HEK293T (cell line): Measurements from ENCODE around the gene DARS2.
A peak's percentile ranks its signal among the peaks of the same experiment; 100 is the strongest.

Source experiments
- BHLHE40 ChIP-seq: fragments of 450-650 bp; IDR thresholded peaks from 2 replicates; pipeline ENCODE4 v1.6.1; 2016; ENCODE audit warnings: mild to moderate bottlenecking, moderate library complexity, borderline replicate concordance
- ELF4 ChIP-seq: fragments of 450-650 bp; IDR thresholded peaks from 2 replicates; pipeline ENCODE4 v1.6.1; 2017; ENCODE audit warnings: antibody characterized with exemption
- FOXA1 ChIP-seq: fragments of 450-650 bp; IDR thresholded peaks from 2 replicates; pipeline ENCODE4 v1.6.1; 2016; ENCODE audit warnings: mild to moderate bottlenecking
- FOXM1 ChIP-seq: fragments of 450-650 bp; IDR thresholded peaks from 2 replicates; pipeline ENCODE4 v1.6.1; 2017; ENCODE audit warnings: mild to moderate bottlenecking, borderline replicate concordance
- HDGF ChIP-seq: fragments of 450-650 bp; IDR thresholded peaks from 2 replicates; pipeline ENCODE4 v1.6.1; 2017; ENCODE audit warnings: antibody characterized with exemption, borderline replicate concordance
- L3MBTL2 ChIP-seq: fragments of 450-650 bp; conservative IDR thresholded peaks from 2 replicates; pipeline ENCODE4 v1.6.1; 2016; ENCODE audit warnings: mild to moderate bottlenecking
- NFRKB ChIP-seq: fragments of 450-650 bp; IDR thresholded peaks from 2 replicates; pipeline ENCODE4 v1.6.1; 2016; ENCODE audit warnings: mild to moderate bottlenecking, moderate library complexity
- PKNOX1 ChIP-seq: fragments of 450-650 bp; IDR thresholded peaks from 2 replicates; pipeline ENCODE4 v1.6.1; 2016
- SP1 ChIP-seq: fragments of 450-650 bp; IDR thresholded peaks from 2 replicates; pipeline ENCODE4 v1.6.1; 2017
- SUZ12 ChIP-seq: fragments of 450-650 bp; IDR thresholded peaks from 2 replicates; pipeline ENCODE4 v1.6.1; 2016; ENCODE audit warnings: mild to moderate bottlenecking
- TARDBP ChIP-seq: fragments of 450-650 bp; IDR thresholded peaks from 2 replicates; pipeline ENCODE4 v1.6.1; 2016

GRCh38 chr1:173867141-173867752, 42.8 kb downstream of the DARS2 start:
- no peak for TF ChIP-seq PKNOX1
- TF ChIP-seq SP1: no peak
- TF ChIP-seq FOXA1: no peak
- no peak for TF ChIP-seq HDGF
- TF ChIP-seq ELF4: no peak
- no peak for TF ChIP-seq SUZ12
- TF ChIP-seq BHLHE40: no peak; the same call in 1 of the 2 replicates
- TF ChIP-seq TARDBP: no peak
- TF ChIP-seq NFRKB: no peak
- TF ChIP-seq L3MBTL2: 0 out of 2 replicates have a peak, but pooled peaks have one; percentile 16
- TF ChIP-seq FOXM1: no peak
